Measurements from ENCODE around the gene OPTC. TPM values are rescaled to one million over a fixed set of nuclear protein-coding genes. Genes with fewer than 3 reads are reported as not detected.

The OPTC gene
- total and polyA plus RNA-seq, 8 donors = not detected

DNA sequence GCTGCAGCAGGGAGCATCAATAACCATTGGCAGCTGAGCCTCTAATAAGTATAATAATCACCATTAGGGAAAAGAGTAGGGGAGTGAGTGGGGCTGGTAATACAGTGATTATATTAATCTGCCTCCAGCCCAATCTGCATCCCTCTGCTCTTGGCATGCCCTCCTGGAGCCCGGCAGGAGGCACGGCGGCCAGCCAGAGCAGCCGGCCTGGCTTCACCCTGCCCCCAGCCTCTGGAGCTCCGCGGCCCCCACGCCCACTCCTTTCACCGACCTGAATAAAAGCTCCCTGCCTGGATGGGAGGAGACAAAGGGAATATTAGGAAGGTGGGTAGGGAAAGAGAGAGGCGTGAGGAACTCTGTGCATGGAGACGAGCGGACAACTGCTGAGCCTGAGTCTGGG lies 28.3 kb downstream of the OPTC start:
- no peak overlapping the region for H3K4me3 ChIP-seq
- peak overlapping the region in 2 of 5 donors; percentile 12 to 27 for H3K27ac ChIP-seq
- no peaks in the 10 kb centered on the region for H3K9me3 ChIP-seq
- TF ChIP-seq, protein P1, sequence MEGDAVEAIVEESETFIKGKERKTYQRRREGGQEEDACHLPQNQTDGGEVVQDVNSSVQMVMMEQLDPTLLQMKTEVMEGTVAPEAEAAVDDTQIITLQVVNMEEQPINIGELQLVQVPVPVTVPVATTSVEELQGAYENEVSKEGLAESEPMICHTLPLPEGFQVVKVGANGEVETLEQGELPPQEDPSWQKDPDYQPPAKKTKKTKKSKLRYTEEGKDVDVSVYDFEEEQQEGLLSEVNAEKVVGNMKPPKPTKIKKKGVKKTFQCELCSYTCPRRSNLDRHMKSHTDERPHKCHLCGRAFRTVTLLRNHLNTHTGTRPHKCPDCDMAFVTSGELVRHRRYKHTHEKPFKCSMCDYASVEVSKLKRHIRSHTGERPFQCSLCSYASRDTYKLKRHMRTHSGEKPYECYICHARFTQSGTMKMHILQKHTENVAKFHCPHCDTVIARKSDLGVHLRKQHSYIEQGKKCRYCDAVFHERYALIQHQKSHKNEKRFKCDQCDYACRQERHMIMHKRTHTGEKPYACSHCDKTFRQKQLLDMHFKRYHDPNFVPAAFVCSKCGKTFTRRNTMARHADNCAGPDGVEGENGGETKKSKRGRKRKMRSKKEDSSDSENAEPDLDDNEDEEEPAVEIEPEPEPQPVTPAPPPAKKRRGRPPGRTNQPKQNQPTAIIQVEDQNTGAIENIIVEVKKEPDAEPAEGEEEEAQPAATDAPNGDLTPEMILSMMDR (IDR thresholded peaks at IDR 0.05) = no peak
- no peak for TF ChIP-seq EP300 (IDR thresholded peaks at IDR 0.05)
- DNase-seq = peak in 1 of 2 donors; percentile 65
- 45 to 60% (median 51%) methylated on average over 11 of the region's 11 CpGs for WGBS, 5 donors
- no peaks in the 10 kb centered on the region for H3K27me3 ChIP-seq
- no peaks in the 10 kb centered on the region for H3K36me3 ChIP-seq
- peaks cover 12 to 74% (median 38%) of the 10 kb centered on the region in 4 donors for H3K4me1 ChIP-seq
- intact Hi-C loops (cut with DNase I; ENCODE audit: low total_unique reads) = no loop called here

DNA sequence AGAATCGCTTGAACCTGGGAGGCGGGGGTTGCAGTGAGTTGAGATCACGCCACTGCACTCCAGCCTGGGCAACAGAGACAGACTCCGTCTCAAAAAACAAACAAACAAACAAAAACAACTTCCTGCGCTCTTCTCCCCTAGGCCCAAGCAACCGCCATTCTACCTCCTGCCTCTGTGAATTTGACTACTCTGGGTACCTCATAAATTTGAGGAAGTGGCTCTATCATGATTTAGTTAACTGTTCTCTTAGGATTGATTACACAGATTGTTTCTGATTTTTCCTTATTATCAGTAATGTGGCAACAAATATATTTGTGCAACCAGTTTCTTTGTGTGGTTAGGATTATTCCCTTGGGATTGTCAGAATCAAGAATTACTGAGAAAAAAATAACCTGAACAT lies 29.7 kb downstream of the OPTC start:
- WGBS, 5 donors = 87 to 95% (median 92%) methylated on average over 6 of the region's 6 CpGs
- H3K9me3 ChIP-seq = no peaks in the 10 kb centered on the region
- intact Hi-C loops (cut with DNase I; ENCODE audit: low total_unique reads) = no loop called here
- peak overlapping the region in 3 of 5 donors; percentile 4 to 65 (median 55) for H3K27ac ChIP-seq
- no peaks in the 10 kb centered on the region for H3K27me3 ChIP-seq
- H3K36me3 ChIP-seq = no peaks in the 10 kb centered on the region
- H3K4me1 ChIP-seq = peaks cover 12 to 77% (median 36%) of the 10 kb centered on the region in 4 donors
- TF ChIP-seq, protein P1 (IDR thresholded peaks at IDR 0.05) = no peak
- TF ChIP-seq POLR2A (IDR thresholded peaks at IDR 0.05) = no peak
- no peak for TF ChIP-seq POLR2AphosphoS5 (IDR thresholded peaks at IDR 0.05)
- TF ChIP-seq EP300 (IDR thresholded peaks at IDR 0.05) = no peak
- H3K4me3 ChIP-seq = no peak overlapping the region
- no peak for DNase-seq

DNA sequence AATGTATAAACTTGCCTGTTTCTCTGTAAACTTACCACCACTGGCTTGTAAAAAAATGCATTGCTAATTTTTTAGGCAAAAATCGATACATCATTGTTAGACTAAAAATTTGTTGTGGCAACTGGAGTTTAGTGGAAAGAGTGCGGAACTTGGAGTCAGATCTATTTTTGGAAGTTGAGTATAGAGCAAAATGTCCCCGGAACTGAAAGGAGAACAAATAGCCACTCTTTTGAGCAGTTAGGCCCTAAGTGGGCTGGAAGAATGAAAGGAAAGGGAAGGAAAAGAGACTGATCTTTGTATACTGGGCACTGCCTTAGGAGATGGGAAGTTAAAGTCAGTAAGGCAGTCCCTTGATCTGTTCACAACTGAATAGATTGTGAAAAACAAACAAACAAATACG lies 30.2 kb downstream of the OPTC start:
- 56 to 86% (median 83%) methylated on average over 4 of the region's 4 CpGs for WGBS, 5 donors

DNA sequence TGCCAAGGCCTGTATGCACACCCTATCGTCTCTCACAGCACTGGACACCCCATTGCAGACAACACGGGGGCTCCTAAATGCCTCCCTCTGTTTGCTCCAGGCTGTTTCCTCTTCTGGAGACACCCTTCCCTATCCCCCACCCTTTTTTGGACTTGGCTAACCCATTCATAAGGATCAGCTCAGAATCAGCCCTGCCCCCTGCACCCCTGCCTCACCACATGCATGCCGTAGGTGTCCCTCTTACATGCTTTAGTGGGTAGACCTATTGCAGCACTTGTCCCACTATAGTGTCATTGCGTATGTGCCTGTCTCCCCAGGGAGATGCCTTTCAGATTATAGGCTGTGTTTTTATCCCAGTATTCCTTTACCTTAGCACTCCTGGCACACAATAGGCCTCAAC lies 30.9 kb downstream of the OPTC start:
- Histone ChIP-seq H3K4me3 (no peak overlapping the region), H3K36me3 (no peaks in the 10 kb centered on the region), H3K27ac (peak overlapping the region in 4 of 5 donors; percentile 6 to 65 (median 34)), H3K27me3 (no peaks in the 10 kb centered on the region), H3K4me1 (peaks cover 11 to 75% (median 32%) of the 10 kb centered on the region in 4 donors), H3K9me3 (no peaks in the 10 kb centered on the region)
- TF ChIP-seq EP300 (IDR thresholded peaks at IDR 0.05) = no peak
- TF ChIP-seq POLR2A (IDR thresholded peaks at IDR 0.05) = no peak
- TF ChIP-seq, protein P1 (IDR thresholded peaks at IDR 0.05) = no peak
- TF ChIP-seq POLR2AphosphoS5 (IDR thresholded peaks at IDR 0.05) = no peak
- no peak for DNase-seq
- 88 to 96% (median 93%) methylated on average over 4 of the region's 4 CpGs for WGBS, 5 donors
- intact Hi-C loops (cut with DNase I; ENCODE audit: low total_unique reads) = no loop called here

More for the DNA sequence above, 30.2 kb downstream of the OPTC start:
- H3K9me3 ChIP-seq = no peaks in the 10 kb centered on the region
- intact Hi-C loops (cut with DNase I; ENCODE audit: low total_unique reads) = no loop called here
- H3K36me3 ChIP-seq = no peaks in the 10 kb centered on the region
- H3K4me3 ChIP-seq = no peak overlapping the region
- peak overlapping the region in 4 of 5 donors; percentile 6 to 65 (median 34) for H3K27ac ChIP-seq
- no peaks in the 10 kb centered on the region for H3K27me3 ChIP-seq
- H3K4me1 ChIP-seq = peaks cover 11 to 79% (median 36%) of the 10 kb centered on the region in 4 donors
- no peak for TF ChIP-seq EP300 (IDR thresholded peaks at IDR 0.05)
- no peak for TF ChIP-seq POLR2AphosphoS5 (IDR thresholded peaks at IDR 0.05)
- TF ChIP-seq, protein P1 (IDR thresholded peaks at IDR 0.05) = no peak
- TF ChIP-seq POLR2A (IDR thresholded peaks at IDR 0.05) = no peak
- no peak for DNase-seq

Data from stomach (tissue), 9 donors.